ENCODE data around the gene SRGAP2B.
"Not testable (repeated sequence)": the region's sequence is repeated elsewhere in the genome, so short reads cannot be mapped to it uniquely, and the experiment has no call there.

Gene SRGAP2B

DNA sequence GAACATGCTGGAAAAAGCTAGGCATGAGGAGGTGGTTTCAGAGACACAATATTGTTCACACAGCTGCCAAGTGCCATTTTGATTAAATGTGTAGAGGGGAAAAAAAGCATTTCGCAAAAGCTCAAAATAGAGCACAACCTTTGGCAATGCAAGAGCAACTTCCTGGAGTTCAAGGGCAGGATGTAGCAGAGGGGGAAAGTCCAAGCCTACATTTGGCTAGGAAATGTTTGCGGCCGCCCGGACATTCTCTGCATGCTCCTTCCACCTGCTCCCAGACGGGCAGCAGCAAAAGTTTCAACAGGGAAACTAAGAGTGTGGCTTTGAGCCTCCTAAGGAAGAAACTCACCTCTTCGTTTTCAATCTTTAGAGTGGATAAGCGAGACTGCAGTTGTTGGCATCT is 202.1 kb downstream of the SRGAP2B start:
- not testable (repeated sequence) for DNase-seq

DNA sequence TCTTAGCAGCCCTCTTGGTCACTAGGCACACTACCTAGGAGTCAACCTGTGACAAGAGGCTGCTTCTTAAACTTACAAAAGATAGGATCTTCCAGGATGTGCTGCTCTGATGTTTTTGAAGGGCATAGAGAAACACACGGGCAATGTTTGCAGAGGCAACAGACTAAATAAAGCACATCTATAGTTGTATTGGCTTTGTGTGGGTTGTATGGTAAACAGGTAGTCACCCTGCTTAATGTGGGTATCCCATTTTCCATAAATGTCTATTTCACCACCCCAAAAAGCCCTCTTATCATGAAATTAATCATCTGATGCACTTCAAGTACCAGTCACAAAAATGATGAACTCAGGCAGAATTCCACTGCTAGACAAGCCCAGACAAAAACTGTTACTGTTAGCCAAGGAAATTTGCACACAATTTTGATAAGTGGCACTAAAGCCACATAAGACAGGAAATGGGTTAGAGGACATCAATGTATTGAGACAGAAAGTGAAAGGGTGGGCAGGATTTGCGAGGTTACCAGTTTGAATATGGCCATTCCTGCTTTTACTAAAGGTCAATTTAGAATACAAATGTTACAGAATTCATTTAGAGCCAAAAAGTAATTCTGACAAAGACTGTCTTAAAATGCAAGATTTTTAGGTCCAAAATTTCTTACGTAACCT is 205.5 kb downstream of the SRGAP2B start:
- not testable (repeated sequence) for DNase-seq

DNA sequence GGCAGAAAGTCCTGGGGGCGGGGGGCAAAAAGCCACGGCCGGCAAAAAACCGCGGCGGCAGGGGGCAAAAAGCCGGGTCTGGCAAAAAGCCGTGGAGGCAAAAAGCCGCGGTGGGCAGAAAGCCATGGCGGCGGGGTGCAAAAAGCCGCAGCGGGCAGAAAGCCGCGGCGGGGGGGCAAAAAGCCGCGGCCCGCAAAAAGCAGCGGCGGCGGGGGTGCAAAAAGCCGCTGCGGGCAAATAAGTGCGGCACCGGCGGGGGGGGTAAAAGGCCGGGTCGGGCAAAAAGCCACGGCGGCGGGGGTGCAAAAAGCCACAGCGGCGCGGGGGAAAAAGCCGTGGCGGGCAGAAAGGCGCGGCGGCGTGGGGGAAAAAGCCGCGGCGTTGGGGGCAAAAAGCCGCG is 212.1 kb downstream of the SRGAP2B start:
- not testable (repeated sequence) for DNase-seq

DNA sequence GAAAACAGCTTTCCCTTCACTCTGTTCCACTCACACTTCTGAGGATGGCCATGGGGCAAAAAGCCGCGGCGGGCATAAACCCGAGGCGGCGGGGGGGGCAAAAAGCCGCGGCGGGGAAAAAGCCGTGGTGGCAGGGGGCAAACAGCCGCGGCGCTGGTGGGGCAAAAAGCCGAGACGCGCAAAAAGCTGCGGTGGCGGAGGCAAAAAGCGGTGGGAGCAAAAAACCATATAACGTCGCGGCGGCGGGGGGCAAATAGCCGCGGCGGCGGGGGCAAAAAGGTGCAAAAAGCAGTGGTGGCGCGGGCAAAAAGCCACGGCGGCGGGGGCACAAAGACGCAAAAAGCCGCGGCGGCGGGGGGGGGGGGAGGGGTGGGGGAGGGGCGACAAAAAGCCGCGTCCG is 212.8 kb downstream of the SRGAP2B start:
- not testable (repeated sequence) for DNase-seq

DNA sequence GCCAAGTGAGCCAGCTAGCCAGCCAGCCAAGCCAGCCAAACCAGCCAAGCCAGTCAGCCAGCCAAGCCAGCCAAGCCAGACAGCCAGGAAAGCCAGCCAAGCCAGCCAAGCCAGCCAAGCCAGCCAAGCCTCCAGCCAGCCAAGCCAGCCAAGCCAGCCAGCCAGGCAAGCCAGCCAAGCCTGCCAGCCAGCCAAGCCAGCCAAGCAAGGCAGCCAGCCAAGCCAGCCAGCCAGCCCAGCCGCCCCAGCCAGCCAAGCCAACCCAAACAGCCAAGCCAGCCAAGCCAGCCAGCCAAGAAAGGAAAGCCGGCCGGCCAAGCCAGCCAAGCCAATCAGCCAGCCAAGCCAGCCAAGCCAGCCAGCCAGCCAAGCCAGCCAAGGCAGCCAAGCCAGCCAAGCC is 236.5 kb downstream of the SRGAP2B start:
- not testable (repeated sequence) for DNase-seq
